Loucy (cell line): ENCODE data around the gene C1GALT1.

Experiments used
- CTCF ChIP-seq: fragments of 200-600 bp; sonication (generic); conservative IDR thresholded peaks from 2 replicates; pipeline ENCODE4 v1.5.1; 2014; ENCODE audit warnings: mild to moderate bottlenecking, antibody characterized with exemption, low read length
- EZH2phosphoT487 ChIP-seq: fragments of 200-600 bp; IDR thresholded peaks from 2 replicates; pipeline ENCODE4 v1.6.1; 2018; ENCODE audit warnings: antibody characterized with exemption, mild to moderate bottlenecking, moderate library complexity, borderline replicate concordance

DNA sequence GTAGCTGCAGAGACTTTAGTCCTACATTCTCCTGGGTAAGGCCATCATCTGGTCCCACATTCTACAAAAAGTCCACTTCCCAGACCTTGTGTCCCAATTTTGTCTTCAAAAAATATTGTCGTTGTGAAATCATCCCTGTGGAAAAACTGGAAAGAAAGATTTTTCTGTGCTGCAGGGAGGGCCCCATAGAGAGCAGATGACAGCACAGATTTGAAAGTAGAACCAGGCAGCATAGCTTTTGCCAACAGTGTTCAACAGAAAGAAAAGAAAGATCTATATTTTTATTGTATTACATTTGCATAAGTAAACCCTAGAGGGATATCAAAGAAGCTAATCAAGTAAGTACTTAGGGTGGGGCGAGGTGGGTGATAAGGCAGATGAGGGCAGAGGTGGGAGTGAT, 48.3 kb upstream of the C1GALT1 start:
- TF ChIP-seq CTCF (no peak), EZH2phosphoT487 (no peak)
